ENCODE measurements around the gene EVC. TPM values are rescaled to one million over a fixed set of nuclear protein-coding genes. Genes with fewer than 3 reads are reported as not detected.
A peak's percentile ranks its signal among the peaks of the same experiment; 100 is the strongest.
"Not testable (repeated sequence)": the region's sequence is repeated elsewhere in the genome, so short reads cannot be mapped to it uniquely, and the experiment has no call there.

Gene EVC
- total RNA-seq, 1 experiment from 2014 or later: 11.3 TPM

GRCh38 chr4:5843573-5844530, 132.9 kb downstream of the EVC start:
- DNase-seq (ENCODE audit: low spot score): no peak

- DNase-seq (ENCODE audit: low spot score): no peak
These were observed 134.3 kb downstream of the EVC start for GRCh38 chr4:5845035-5845905.

- DNase-seq (ENCODE audit: low spot score): no peak
These were observed 140.8 kb downstream of the EVC start for GRCh38 chr4:5851637-5852301.

- DNase-seq (ENCODE audit: low spot score): no peak
These were observed 141.7 kb downstream of the EVC start for GRCh38 chr4:5852523-5853202.

GRCh38 chr4:5854929-5855328, 143.9 kb downstream of the EVC start:
- no peak for DNase-seq (ENCODE audit: low spot score)

- DNase-seq (ENCODE audit: low spot score): not testable (repeated sequence)
These were observed 145.4 kb downstream of the EVC start for GRCh38 chr4:5856362-5856761.

GRCh38 chr4:5857199-5857598, 146.2 kb downstream of the EVC start:
- DNase-seq (ENCODE audit: low spot score): no peak

- no peak for DNase-seq (ENCODE audit: low spot score)
These were observed 147.2 kb downstream of the EVC start for GRCh38 chr4:5858020-5858769.

GRCh38 chr4:5863461-5864113, 152.6 kb downstream of the EVC start:
- DNase-seq (ENCODE audit: low spot score): peak; percentile 99

Other genes with a start within 250 kb of the EVC start
- not detected in 2 replicates for gene EVC2, start 2.6 kb upstream of the EVC start, total RNA-seq (2014; rRNA removed; shearing (Covaris generic))
- 51.5 and 55.6 TPM in 2 replicates for gene CRMP1, start 181.9 kb downstream of the EVC start, total RNA-seq (2014; rRNA removed; shearing (Covaris generic))